ENCODE measurements around the gene LTBP3. TPM values are rescaled to one million over a fixed set of nuclear protein-coding genes. Genes with fewer than 3 reads are reported as not detected.

LTBP3 gene
- total and polyA plus RNA-seq, 9 of the 15 experiments (the other 6 are each of a cell fraction or from before 2014, with no cell fraction given): 0.06 to 20.5 (median 4.8) TPM

- TF ChIP-seq ZNF75A (CRISPR knock-in tag; IDR thresholded peaks at IDR 0.05) (no peak), JUN (IDR thresholded peaks at IDR 0.05; ENCODE audit: borderline replicate concordance, low read depth, low read length) (no peak), JUN (CRISPR knock-in tag; IDR thresholded peaks at IDR 0.05; ENCODE audit: borderline replicate concordance) (no peak), ZEB2 (IDR thresholded peaks at IDR 0.05) (no peak), RBM25 (IDR thresholded peaks at IDR 0.05; ENCODE audit: low read depth, low read length, severe bottlenecking) (no peak), ZNF395 (CRISPR knock-in tag; IDR thresholded peaks at IDR 0.05) (no peak), CREB3L1 (IDR thresholded peaks at IDR 0.05; ENCODE audit: borderline replicate concordance, low read depth) (no peak), ZBTB5 (IDR thresholded peaks at IDR 0.05) (no peak), ZMIZ1 (IDR thresholded peaks at IDR 0.05; ENCODE audit: low read depth in 2 of 2, low read length in 2 of 2) (no peak; a peak in 1 of 4 replicates), MAZ (CRISPR knock-in tag; conservative IDR thresholded peaks at IDR 0.05 in 1 of 2, IDR thresholded peaks at IDR 0.05 in 1 of 2) (peak; percentile 30 to 56; a peak in 2 of 4 replicates), E2F8 (IDR thresholded peaks at IDR 0.05; ENCODE audit: low read depth, partially characterized antibody) (no peak), ELK3 (CRISPR knock-in tag; IDR thresholded peaks at IDR 0.05) (peak; percentile 40; the same call in 1 of the 2 replicates), ZFPM2 (CRISPR knock-in tag; IDR thresholded peaks at IDR 0.05) (peak; percentile 92)
Measured at GRCh38 chr11:65503949-65504673, 54.0 kb downstream of the LTBP3 start (continued).
